Thyroid gland (tissue), 4 donors: ENCODE data around the gene INHBE.

Source experiments
- POLR2A ChIP-seq, 2 donors: fragments of 450-650 bp; IDR thresholded peaks; one replicate each; pipeline ENCODE4 v1.6.1; 2017; ENCODE audit warnings: antibody characterized with exemption in 2 of 2, mild to moderate bottlenecking in 2 of 2, moderate library complexity in 1 of 2
- TF ChIP-seq, protein P1 (sequence below), 6 experiments: fragments of 200-600 bp in 3 of 6; fragments of 450-650 bp in 3 of 6; sonication (generic) in 3 of 6; IDR thresholded peaks; one replicate each; pipeline ENCODE4 v1.5.1; 2016 to 2019; ENCODE audit warnings: antibody characterized with exemption in 6 of 6, mild to moderate bottlenecking in 2 of 6, inconsistent platforms in 1 of 6, moderate library complexity in 1 of 6

- TF ChIP-seq, protein P1, sequence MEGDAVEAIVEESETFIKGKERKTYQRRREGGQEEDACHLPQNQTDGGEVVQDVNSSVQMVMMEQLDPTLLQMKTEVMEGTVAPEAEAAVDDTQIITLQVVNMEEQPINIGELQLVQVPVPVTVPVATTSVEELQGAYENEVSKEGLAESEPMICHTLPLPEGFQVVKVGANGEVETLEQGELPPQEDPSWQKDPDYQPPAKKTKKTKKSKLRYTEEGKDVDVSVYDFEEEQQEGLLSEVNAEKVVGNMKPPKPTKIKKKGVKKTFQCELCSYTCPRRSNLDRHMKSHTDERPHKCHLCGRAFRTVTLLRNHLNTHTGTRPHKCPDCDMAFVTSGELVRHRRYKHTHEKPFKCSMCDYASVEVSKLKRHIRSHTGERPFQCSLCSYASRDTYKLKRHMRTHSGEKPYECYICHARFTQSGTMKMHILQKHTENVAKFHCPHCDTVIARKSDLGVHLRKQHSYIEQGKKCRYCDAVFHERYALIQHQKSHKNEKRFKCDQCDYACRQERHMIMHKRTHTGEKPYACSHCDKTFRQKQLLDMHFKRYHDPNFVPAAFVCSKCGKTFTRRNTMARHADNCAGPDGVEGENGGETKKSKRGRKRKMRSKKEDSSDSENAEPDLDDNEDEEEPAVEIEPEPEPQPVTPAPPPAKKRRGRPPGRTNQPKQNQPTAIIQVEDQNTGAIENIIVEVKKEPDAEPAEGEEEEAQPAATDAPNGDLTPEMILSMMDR (IDR thresholded peaks at IDR 0.05) = no peak
- no peak for TF ChIP-seq POLR2A (IDR thresholded peaks at IDR 0.05)
Measured at GRCh38 chr12:57420482-57420881, 34.6 kb upstream of the INHBE start.
